Measurements from ENCODE around the gene WEE1.

GRCh38 chr11:9525116-9525515, 48.4 kb upstream of the WEE1 start:
- no peak for TF ChIP-seq POLR2A (IDR thresholded peaks at IDR 0.05; ENCODE audit: extremely low read depth, insufficient read length)
- TF ChIP-seq, protein P1, sequence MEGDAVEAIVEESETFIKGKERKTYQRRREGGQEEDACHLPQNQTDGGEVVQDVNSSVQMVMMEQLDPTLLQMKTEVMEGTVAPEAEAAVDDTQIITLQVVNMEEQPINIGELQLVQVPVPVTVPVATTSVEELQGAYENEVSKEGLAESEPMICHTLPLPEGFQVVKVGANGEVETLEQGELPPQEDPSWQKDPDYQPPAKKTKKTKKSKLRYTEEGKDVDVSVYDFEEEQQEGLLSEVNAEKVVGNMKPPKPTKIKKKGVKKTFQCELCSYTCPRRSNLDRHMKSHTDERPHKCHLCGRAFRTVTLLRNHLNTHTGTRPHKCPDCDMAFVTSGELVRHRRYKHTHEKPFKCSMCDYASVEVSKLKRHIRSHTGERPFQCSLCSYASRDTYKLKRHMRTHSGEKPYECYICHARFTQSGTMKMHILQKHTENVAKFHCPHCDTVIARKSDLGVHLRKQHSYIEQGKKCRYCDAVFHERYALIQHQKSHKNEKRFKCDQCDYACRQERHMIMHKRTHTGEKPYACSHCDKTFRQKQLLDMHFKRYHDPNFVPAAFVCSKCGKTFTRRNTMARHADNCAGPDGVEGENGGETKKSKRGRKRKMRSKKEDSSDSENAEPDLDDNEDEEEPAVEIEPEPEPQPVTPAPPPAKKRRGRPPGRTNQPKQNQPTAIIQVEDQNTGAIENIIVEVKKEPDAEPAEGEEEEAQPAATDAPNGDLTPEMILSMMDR (IDR thresholded peaks at IDR 0.05; ENCODE audit: low read depth, low read length), result no peak
